NCI-H82 treated with DMSO at 0.1 percent for 48 hours (cell line): Measurements from ENCODE around the gene PDGFB.

Source experiments
- DNase-seq: peaks from one replicate; lab custom pipeline; 2025; ENCODE audit not compliant: unreplicated experiment; lab: John Stamatoyannopoulos, UW

Gene PDGFB

DNA sequence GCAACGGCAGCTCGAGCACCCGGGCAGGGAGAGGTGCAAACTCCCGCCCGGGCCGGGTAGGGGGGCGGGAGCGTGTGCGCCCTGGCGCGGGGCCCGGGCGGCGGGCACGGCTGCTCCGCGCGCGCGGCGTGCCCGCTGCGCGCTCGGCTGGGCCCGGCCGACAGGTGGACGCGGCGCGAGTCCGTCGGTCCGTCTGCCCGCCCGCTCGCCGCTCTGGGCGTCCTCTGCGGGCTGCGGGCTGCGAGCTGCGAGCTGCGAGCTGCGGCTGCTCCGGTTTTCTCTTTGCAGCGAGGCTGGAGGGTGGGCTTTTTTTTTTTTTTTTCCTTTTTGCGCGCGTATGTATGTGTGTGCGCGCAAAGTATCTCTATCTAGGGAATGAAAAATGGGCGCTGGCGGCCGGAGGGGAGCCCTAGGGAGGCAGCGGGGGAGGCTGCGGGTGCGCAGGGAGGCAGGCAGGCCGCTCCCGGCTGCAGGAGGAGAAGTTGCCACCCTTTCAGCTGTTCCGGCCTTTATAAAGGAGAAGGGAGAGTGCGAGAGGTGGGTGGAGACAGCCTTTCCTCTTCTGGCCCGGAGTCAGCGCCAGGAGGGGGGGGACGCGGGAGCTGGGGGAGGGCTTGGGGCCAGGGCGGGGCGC, at the start of gene PDGFB:
TSS of gene PDGFB (minus strand) at position 487 of the 634 bp plus-strand sequence. CDS start 1,019 bp downstream, outside the sequence.
- DNase-seq, result no peak

DNA sequence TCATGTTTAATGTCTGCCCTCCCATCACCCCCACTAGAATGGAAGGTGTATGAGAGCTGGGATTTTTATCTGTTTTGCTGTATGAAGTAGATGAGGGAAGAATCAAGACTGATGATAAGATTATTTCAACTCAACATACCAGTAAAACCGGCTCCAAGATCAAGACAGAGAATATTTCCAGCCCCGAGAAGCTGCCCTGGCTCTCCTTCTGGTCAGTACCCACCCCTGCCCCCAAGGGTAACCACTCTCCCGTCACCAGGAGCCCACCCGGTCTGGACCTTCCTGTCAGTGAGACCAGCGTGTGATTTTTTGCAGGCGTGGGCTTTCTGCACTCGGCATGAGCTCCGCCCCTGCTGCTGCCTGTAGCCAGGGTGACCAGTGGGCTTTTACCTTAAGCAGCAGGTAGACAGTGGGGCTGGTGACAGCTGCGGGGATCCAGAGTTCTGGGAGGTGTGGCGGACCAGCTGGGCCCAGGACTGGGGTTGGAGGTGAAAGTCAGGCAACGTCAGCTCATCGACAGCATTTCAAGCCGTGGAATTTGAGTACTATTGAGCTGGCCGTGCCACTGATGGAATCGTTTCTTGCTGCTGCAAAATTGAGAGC, 49.1 kb upstream of the PDGFB start:
- no peak for DNase-seq

DNA sequence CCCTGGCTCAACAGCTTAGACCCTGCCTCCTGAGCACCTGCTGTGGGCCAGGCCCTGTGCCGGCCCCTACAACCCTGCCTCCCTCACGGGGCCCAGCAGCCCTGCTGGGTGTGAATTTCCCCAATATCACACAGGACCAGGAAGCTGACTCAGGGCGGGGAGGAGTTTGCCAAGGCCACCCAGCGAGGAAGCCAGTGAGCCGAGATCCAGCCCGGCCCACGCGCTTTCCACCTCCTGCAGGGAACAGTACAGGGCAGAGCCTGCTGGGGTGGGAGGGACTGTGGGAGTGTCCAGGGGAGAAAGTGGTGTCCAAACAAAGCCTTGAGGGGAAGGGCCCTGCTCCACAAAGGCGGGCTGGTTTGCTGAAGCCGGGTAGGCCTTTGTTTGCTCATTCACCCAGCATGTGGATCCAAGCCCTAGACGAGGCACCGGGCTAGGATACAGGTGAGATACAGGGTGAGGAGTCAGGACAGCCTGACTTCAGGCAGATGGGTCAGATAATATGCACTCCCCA, 47.8 kb upstream of the PDGFB start:
- DNase-seq, result no peak

DNA sequence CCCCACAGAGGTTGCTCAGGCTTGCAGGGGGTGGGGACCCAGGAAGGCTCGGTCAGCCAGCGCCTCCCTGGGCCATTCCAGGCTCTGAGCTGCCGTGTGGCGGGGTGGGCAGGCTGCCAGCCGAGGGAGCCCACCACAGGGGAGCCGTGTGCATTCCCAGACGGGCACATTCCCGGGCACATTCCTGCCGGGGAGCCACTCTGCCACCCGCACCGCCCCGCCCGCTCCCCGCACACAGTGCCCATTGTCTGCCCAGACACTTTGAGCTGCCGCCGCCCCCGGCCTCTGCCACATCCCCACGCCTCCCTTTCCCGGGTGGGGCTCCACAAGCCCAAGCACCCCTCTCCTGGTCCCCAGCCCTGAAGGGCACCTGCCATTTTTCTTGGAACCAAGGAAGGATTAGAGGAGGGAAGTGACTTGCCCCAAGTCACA, 47.3 kb upstream of the PDGFB start:
- DNase-seq, result no peak

DNA sequence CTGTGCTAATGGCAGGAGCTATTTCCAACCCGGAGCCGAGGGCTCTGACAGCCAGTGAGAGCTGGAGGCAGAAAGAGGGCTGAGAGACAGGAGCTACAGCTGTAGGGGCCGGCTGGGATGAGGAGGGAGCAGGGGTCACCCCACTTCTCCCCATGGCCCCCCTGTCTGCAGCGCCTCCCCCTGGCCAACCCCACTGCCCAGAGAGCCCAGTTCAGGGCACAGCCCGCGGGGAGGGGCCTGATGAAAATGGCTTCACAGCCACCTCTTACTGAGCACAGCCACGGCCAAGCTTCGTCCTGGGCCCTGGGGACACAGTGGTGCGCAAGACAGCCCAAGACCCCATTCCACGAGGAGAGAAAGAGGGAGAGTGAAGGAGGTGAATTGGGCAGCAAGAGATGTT, 46.7 kb upstream of the PDGFB start:
- DNase-seq, result no peak

DNA sequence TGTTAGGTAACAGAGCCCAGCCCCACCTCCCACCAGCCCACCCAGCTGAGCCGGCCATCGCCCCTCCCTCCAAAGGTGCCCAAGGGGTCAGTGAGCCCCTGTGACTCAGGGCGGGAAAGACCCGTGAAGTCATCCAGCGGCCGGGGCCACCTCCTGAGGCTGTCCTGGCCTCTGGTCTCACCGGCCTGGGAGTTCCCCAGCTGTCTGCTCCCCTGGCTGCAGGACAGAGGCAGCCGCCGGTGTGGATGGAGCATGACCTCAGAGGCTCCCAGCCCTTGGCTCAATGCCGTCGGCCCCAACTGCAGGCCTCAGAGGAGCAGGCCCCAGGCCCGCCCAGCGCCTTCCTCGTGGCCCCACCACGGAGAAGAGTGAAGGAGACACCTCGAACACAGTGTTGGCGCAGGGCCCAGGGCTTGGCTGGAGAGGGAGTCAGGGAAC, 46.0 kb upstream of the PDGFB start:
- DNase-seq, result no peak

DNA sequence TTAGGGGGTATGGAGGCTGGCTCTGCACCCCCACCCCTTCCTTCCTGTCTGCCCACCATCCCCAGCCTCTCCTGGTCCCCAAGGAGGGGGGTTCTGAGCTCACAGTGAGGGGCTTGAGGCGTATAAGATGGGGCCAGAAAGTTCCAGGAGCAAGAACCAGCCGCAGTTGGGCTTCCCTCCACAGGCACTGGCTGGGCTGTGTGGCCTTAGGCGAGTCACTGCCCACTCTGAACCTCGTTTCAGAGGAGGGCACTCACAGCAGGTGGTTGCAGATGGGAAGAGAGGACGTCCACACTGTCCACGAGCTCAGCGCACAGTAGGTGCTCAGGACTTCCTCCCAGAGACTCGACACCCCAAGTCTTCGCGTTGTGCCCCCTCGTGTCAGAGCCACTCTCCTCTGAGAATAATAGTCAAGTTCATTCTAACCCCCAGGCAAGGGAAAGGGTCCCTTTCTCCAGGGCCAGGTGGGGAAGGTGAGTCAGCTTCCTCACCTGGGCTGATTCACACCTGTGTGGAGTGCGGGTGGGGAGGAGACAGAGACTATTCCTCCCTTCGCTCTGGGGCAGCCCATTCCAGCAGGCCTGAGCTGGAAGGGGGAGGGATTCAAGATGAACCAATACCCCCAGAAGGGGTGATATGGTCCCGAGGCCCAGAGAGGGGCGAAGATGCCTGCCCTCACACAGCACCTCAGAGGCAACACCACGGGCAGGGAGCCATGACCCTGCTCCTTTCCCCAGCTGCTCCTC, 45.4 kb upstream of the PDGFB start:
- no peak for DNase-seq

DNA sequence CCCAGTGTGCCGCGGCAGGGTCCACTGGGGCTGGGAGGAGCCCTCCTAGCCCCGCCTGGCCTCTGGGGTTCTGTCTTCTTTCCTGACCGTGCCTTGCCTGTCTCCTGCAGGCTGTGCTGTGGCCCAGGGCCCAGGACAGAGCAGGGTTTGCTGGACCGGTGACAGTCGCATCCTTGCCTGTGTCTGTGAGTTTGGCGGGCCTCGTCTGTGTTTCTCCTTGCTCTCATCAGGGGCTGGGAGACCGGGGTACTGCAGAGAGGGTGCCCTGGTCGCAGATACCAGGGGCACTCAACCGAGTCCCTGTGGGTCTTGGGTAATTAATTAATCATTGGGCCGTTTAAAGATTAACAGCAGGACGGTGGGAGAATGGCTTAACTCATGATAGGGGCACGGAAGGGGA, 44.8 kb upstream of the PDGFB start:
- no peak for DNase-seq

DNA sequence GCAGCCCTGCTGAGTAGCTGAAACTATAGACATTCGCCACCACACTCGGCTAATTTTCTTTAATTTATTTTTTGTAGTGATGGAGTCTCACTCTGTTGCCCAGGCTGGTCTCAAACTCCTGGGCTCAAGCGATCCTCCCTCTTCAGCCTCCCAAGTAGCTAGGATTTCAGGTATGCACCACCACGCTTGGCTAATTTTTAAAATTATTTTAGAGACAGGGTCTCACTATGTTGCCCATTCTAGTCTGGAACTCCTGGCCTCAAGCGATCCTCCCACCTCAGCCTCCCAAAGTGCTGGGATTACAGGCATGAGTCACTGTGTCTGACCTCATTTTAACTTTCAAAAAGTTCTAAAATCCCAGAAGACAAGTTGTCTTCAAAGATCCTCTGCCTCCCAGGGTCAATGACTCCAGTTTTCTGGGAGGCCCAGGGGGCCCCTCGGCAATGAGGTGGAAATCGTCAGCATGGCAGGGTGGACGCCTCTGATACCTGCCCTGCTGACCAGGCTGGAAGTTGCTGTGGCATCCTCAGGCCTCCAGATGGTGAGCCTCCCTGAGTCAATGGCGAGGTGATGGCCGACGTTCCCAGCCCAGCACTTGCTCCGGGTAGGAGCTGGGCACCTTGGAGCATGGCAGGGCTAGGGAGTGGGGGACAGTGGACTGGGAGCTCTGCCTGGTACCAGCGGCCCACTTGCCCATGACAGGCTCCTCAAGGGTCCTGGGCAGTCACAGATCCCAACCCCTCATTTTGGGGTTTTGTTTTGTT, 43.5 kb upstream of the PDGFB start:
- DNase-seq, result no peak

DNA sequence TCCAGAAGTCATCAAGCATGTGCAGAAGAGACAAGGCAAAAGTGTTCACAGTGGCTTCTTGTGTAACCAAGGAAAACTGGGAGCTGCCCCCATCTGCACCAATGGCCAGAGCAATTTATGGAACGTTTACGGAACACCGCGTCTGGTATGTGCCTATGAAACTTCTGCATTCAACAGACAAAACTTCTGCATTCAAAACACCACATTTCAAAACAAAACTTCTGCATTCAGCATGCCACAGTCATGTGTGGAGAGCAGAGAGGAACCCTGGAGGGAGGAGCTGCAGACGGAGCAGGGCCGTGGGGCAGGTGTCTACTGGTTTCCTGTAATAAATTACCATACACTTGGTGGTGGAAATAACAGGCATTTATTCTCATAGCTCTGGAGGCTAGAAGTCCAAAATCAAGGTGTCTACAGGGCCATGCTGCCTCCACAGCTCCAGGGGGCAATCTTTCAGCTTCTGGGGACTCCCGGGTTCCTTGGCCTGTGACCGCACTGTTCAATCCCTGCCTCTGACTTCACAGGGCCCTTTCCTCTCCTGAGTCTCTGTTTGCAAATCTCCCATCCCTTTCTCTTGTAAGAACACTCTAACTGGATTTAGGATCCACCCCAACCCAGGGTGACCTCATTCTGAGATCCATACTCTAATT, 42.4 kb upstream of the PDGFB start:
- no peak for DNase-seq

DNA sequence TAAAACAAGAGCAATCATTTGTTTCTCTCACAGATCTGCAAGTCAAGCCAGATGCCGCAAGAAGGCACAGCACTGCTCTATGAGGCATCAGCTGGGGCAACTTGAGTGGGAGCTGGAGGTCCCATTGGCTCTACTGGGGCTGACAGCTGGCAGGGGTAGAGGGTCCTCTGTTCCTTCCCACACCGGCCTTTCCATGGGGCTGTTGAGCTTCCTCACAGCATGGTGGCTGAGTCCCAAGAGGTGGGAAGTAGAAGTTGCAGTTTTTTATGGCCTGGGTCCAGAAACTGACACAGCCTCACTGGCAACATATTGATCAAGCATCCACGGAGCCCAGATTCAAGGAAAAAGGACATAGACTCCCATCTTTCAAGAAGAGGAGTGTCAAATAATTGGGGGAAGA, 40.2 kb upstream of the PDGFB start:
- DNase-seq, result no peak

DNA sequence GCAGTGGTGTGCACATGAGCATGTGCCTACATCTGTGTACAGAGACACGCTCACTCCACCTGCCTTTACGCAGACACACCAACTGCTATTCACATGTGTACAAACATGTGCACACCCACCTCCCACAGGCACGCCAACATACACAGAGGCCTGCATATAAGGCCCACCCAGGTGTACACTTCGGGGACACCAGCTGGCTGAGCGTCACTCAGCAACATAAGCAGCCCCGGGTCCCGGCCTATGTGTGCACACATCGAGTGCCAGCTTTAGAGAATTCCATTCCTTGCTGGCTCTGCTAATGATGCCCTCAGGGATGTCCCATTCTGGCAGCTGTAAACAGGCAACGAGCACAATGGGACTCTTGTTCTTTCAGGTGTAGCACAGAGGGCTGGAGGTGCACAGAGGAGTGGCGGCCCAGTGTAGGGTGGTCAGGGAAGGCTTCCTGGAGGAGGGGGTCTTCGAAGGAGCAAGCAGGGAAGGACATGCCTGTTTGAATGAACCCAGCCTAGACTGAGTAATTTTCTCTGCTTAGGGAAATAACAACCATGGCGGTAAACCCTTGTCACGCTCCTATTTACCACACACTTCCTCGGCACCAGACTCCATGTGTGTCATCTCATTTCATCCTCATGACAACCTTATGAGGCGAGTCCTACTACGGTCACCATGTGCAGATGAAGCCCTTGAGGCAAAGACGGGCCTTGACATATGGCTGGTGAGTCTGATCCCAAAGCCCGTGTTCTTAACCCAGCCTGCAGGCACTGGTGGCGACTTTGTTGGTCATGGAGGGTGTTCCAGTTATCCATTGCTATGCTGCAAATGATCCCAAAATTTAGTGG, 39.6 kb upstream of the PDGFB start:
- no peak for DNase-seq

DNA sequence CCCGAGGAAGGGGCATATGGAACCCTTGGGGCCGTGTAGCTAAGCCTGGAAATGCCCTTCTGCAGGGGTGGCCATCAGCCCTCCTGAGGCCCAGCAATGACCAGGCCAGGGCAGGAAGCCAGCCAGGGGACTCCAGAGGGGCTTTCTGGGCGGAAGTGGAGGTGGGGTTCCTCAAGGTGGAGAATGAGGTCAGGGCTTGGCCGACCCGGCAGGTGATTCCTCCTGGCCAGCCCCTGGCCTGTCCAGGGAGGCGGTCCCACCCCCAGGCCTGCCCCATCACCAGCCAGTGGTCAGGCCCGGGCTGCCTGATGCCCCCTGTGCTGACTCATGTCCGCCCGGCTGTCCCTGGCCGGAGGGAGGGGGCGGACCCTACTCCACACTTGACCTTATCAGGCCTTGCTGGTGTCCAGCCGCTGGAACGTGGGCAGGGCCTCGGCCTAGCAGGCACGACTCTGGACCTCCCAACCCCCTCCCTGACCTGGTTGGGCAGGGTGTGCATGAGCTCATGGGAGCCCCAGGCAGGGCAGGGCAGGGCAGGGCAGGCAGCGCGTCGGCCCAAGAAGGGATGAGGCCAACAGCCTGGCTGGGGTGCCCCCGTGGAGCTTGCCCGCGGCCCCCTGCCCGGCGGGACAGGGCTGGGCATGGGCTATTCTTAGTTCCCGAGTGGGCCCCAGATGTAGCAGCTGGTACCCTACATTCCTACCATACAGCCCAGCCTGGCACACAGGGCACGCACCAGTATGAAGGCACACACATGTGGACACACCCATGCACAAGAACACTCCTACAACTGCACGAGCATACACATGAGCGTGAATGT, 38.8 kb upstream of the PDGFB start:
- DNase-seq, result no peak

DNA sequence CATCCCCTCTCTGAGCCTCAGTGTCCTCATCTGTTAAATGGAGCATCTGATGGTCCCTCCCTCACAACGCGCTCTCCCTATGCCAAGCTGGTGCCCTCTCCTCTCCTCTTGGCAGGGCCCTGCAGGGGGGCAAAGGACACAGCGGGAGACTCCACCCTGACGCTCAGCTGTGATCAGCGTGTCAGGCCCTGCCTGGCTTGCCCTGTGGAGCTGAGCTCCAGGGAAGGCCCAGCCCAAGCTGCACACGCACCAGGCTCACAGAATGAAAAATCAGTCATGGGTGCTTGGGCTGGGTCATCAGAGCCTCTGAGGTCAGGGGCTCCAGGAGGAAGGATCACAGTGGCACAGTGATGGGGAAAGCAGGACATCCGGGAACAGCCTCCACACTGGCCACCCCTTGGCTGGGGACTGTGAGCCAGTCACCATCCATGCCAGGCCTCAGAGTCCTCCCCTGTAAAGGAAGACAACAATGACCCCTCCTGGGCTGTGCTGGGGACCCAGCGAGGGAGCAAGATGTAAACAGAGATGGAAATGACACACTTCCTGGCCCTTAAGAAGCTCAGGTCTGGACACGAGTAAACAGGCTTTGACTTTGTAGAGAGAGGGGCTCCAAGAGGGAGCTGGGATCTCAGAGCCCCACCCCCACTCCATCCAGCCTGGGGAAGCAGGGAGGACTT, 38.0 kb upstream of the PDGFB start:
- DNase-seq, result no peak

DNA sequence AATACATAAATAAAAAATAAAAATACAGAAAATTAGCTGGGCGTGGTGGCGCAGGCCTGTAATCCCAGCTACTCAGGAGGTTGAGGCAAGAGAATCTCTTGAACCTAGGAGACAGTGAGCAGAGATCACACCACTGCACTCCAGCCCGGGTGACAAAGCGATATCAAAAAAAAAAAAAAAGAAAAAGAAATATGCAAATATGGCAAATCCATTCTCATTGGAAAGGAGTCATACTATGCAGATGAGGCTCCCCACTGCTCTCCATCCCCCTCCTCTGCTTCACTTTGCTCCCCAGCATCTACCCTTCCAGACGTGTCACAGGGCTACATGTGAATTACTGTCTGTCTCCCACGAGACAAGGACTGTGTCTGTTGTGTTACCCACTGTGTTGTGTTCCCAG, 36.3 kb upstream of the PDGFB start:
- no peak for DNase-seq

DNA sequence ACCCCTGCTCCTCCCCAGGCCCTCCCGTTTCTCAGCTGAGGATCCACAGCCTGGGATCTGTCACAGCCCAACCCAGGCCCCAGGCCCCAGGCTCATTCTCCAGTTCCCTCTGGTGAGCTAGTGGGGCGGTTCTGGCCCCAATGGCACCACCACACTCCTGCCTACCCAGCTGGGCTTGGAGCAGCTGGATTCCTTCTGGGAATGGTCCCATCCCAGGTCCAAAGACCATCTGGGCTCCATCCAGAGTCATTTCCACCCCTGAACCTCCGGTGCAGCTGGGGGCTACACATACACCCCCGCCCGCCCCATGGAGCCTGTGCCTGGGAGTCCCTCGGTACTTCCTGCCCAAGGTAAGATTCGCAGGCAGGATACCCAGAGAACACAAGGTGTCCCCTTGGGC, 35.5 kb upstream of the PDGFB start:
- no peak for DNase-seq

DNA sequence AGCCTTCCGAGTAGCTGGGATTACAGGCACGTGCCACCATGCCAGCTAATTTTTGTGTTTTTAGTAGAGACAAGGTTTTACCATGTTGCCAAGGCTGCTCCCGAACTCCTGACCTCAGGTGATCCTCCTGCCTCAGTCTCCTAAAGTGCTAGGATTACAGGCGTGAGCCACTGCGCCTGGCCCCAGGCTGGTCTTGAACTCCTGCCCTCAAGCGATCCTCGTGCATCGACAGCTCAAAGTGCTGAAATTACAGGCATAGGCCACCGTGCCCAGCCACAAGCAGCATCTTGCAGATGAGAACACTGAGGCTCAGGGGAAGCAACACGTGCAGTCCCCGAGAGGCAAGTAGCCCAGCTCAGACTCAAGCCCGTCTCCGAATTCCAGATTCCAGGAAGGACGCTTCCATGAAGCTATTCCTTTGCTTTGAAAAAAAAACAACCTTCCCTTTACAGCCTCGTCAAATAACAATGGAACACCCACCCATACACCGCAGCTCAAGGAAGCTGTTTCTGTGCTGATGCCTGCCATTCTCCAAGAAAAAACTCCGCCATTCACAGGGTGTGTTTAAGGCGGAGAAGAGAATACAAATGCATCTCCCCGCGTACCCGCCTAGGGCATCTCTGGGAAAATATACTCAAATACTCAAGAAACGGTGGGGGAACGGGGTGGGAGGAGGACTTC, 34.5 kb upstream of the PDGFB start:
- DNase-seq, result no peak

DNA sequence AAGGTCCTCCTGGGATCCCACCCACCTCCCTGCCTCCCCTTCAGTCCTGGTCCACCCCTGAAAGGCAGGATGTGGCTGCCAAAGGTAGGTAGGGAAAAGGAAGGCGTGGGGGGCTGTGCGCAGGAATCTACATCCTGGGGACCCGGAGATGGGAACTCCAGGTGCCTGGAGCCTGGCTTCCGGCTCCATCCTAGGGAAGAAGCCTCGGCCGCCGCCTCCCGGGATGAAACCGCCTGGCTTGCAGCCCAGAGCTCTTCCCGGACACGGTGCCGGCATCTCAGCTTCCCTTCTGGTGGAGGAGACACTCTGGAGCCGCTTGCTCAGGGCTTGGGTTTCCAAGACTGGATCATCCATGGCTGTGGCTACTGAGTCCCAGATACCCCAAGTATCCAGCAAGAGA, 33.3 kb upstream of the PDGFB start:
- no peak for DNase-seq
